WTC11 (cell line): ENCODE measurements around the gene SDS. TPM values are rescaled to one million over a fixed set of nuclear protein-coding genes. Genes with fewer than 3 reads are reported as not detected.

Experiments
- ATAC-seq: fragments of 200-7000 bp; cut with Tn5 transposase; 2 replicates; pipeline ENCODE4 v1.10.0; 2021; ENCODE audit warnings: mild to moderate bottlenecking, moderate library complexity
- CTCF ChIA-PET: fragments of 300-600 bp; sonication (Branson Sonifier 250); formaldehyde crosslinking; loops from one replicate; lab custom pipeline; 2021; ENCODE audit warnings: antibody characterized with exemption; lab: Charles Lee
- POLR2A ChIA-PET: fragments of 350-600 bp; sonication (Branson Sonifier 250); formaldehyde crosslinking; loops from one replicate; lab custom pipeline; 2021; ENCODE audit warnings: antibody characterized with exemption; lab: Charles Lee
- DNase-seq: peaks from one replicate; pipeline ENCODE4 v3.0.0; 2021; ENCODE audit warnings: low spot score
- H3K27ac Mint-ChIP-seq: 2 replicates; pipeline ENCODE4 v1.8.0; 2021; ENCODE audit warnings: mixed read lengths
- H3K27me3 Mint-ChIP-seq: 2 replicates; pipeline ENCODE4 v1.8.0; 2021; ENCODE audit warnings: low read depth, mild to moderate bottlenecking, moderate library complexity, mixed read lengths
- H3K36me3 Mint-ChIP-seq: 2 replicates; pipeline ENCODE4 v1.8.0; 2021; ENCODE audit warnings: mixed read lengths
- H3K4me1 Mint-ChIP-seq: 2 replicates; pipeline ENCODE4 v1.8.0; 2022; ENCODE audit warnings: mixed read lengths
- H3K4me3 Mint-ChIP-seq: 2 replicates; pipeline ENCODE4 v1.8.0; 2021; ENCODE audit warnings: mild to moderate bottlenecking, moderate library complexity, mixed read lengths
- H3K9me3 Mint-ChIP-seq: 2 replicates; pipeline ENCODE4 v1.8.0; 2021; ENCODE audit warnings: mixed read lengths
- AFF4 ChIP-seq: sonication (generic); formaldehyde crosslinking; IDR thresholded peaks from 2 replicates; pipeline ENCODE4 v1.8.1; 2023; ENCODE audit warnings: mild to moderate bottlenecking, missing genetic modification reagents, borderline replicate concordance
- CBFB ChIP-seq: sonication (generic); formaldehyde crosslinking; IDR thresholded peaks from 2 replicates; pipeline ENCODE4 v1.8.1; 2022; ENCODE audit warnings: mild to moderate bottlenecking, low read depth, missing genetic modification reagents
- CREB1 ChIP-seq: sonication (generic); formaldehyde crosslinking; IDR thresholded peaks from 2 replicates; pipeline ENCODE4 v1.8.0; 2023; ENCODE audit warnings: mild to moderate bottlenecking, missing genetic modification reagents
- E2F1 ChIP-seq: sonication (generic); formaldehyde crosslinking; IDR thresholded peaks from 2 replicates; pipeline ENCODE4 v1.8.0; 2022; ENCODE audit warnings: mild to moderate bottlenecking, missing genetic modification reagents
- ESRRA ChIP-seq: sonication (generic); formaldehyde crosslinking; IDR thresholded peaks from 2 replicates; pipeline ENCODE4 v1.8.1; 2022; ENCODE audit warnings: mild to moderate bottlenecking, missing genetic modification reagents, borderline replicate concordance
- FOXK1 ChIP-seq: sonication (generic); formaldehyde crosslinking; IDR thresholded peaks from 2 replicates; pipeline ENCODE4 v1.8.0; 2022; ENCODE audit warnings: mild to moderate bottlenecking, moderate library complexity, missing genetic modification reagents
- FOXP1 ChIP-seq: sonication (generic); formaldehyde crosslinking; IDR thresholded peaks from 2 replicates; pipeline ENCODE4 v1.8.0; 2022; ENCODE audit warnings: missing genetic modification reagents, mild to moderate bottlenecking, moderate library complexity, borderline replicate concordance
- FOXP4 ChIP-seq: sonication (generic); formaldehyde crosslinking; IDR thresholded peaks from 2 replicates; pipeline ENCODE4 v1.8.0; 2022; ENCODE audit warnings: mild to moderate bottlenecking, missing genetic modification reagents
- GABPB1 ChIP-seq: sonication (generic); formaldehyde crosslinking; IDR thresholded peaks from 2 replicates; pipeline ENCODE4 v1.8.1; 2023; ENCODE audit warnings: mild to moderate bottlenecking, missing genetic modification reagents
- HMGXB4 ChIP-seq: sonication (generic); formaldehyde crosslinking; IDR thresholded peaks from 2 replicates; pipeline ENCODE4 v1.8.1; 2023; ENCODE audit warnings: mild to moderate bottlenecking, moderate library complexity, missing genetic modification reagents
- IRF1 ChIP-seq: sonication (generic); formaldehyde crosslinking; IDR thresholded peaks from 2 replicates; pipeline ENCODE4 v1.8.0; 2023; ENCODE audit warnings: missing genetic modification reagents
- JAZF1 ChIP-seq: fragments of 250-450 bp; sonication (Bioruptor Pico); IDR thresholded peaks from 2 replicates; pipeline ENCODE4 v1.9.0; 2021; ENCODE audit warnings: moderate library complexity, mild to moderate bottlenecking, inconsistent platforms
- NR2C2 ChIP-seq: sonication (generic); formaldehyde crosslinking; IDR thresholded peaks from 2 replicates; pipeline ENCODE4 v1.8.0; 2022; ENCODE audit warnings: mild to moderate bottlenecking, missing genetic modification reagents
- PRDM15 ChIP-seq: sonication (generic); formaldehyde crosslinking; IDR thresholded peaks from 2 replicates; pipeline ENCODE4 v1.8.0; 2022; ENCODE audit warnings: missing genetic modification reagents
- ZBTB21 ChIP-seq: sonication (generic); formaldehyde crosslinking; IDR thresholded peaks from 2 replicates; pipeline ENCODE4 v1.8.1; 2023; ENCODE audit warnings: mild to moderate bottlenecking, missing genetic modification reagents, borderline replicate concordance
- ZNF263 ChIP-seq: sonication (generic); formaldehyde crosslinking; IDR thresholded peaks from 2 replicates; pipeline ENCODE4 v1.8.1; 2022; ENCODE audit warnings: low read depth, mild to moderate bottlenecking, moderate library complexity, missing genetic modification reagents
- ZNF281 ChIP-seq: sonication (generic); formaldehyde crosslinking; IDR thresholded peaks from 2 replicates; pipeline ENCODE4 v1.8.0; 2023; ENCODE audit warnings: mild to moderate bottlenecking, missing genetic modification reagents
- ZNF423 ChIP-seq: fragments of 250-450 bp; sonication (Bioruptor Pico); IDR thresholded peaks from 2 replicates; pipeline ENCODE4 v2.1.2; 2022; ENCODE audit warnings: mild to moderate bottlenecking, moderate library complexity
- total RNA-seq: library from RNA; stranded (reverse); gene quantifications from 3 replicates; pipeline ENCODE4 v1.2.3, GENCODE V29; 2021

Gene SDS
- total RNA-seq, 1 experiment from 2014 or later: 0.31 TPM

- Mint-ChIP-seq H3K9me3 (no peaks in the 10 kb centered on the region), H3K4me1 (no peaks in the 10 kb centered on the region; the same call in 1 of the 2 replicates), H3K36me3 (peaks cover 16% of the 10 kb centered on the region), H3K4me3 (no peak overlapping the region)
- no peak for DNase-seq
- no peak for TF ChIP-seq ZBTB21 (CRISPR knock-in tag)
- no peak for TF ChIP-seq FOXP1 (CRISPR knock-in tag)
- no peak for TF ChIP-seq E2F1 (CRISPR knock-in tag)
- no peak for TF ChIP-seq NR2C2
- no peak for TF ChIP-seq ZNF423 (CRISPR knock-in tag)
- no peak for TF ChIP-seq FOXP4
- TF ChIP-seq IRF1 (CRISPR knock-in tag): no peak
- TF ChIP-seq, all 79 proteins: peak for 0
- ChIA-PET CTCF (interaction anchor here (1.2 kb wide), 1 partner anchor 40 kb away, joined by 5 read pairs; no protein-coding TSS in a partner anchor), POLR2A (no interaction called here)
- ATAC-seq: no peak
- no peak overlapping the region for H3K27ac Mint-ChIP-seq
- H3K27me3 Mint-ChIP-seq: no peaks in the 10 kb centered on the region
Measured at GRCh38 chr12:113385282-113385882, 18.3 kb downstream of the SDS start.

- Mint-ChIP-seq H3K9me3 (no peaks in the 10 kb centered on the region), H3K27me3 (no peaks in the 10 kb centered on the region), H3K36me3 (peaks cover 16% of the 10 kb centered on the region), H3K4me3 (no peak overlapping the region), H3K4me1 (no peaks in the 10 kb centered on the region; the same call in 1 of the 2 replicates), H3K27ac (no peak overlapping the region)
- CTCF ChIA-PET: interaction anchor here (1.2 kb wide), 1 partner anchor 41 kb away, joined by 5 read pairs; no protein-coding TSS in a partner anchor
- no peak for ATAC-seq
- no peak for DNase-seq
- POLR2A ChIA-PET: no interaction called here
- TF ChIP-seq ZNF423 (CRISPR knock-in tag) (no peak), CREB1 (CRISPR knock-in tag) (no peak), AFF4 (CRISPR knock-in tag) (no peak), GABPB1 (CRISPR knock-in tag) (no peak), HMGXB4 (no peak), JAZF1 (CRISPR knock-in tag) (no peak), PRDM15 (CRISPR knock-in tag) (no peak), ESRRA (CRISPR knock-in tag) (no peak), CBFB (CRISPR knock-in tag) (no peak), ZNF281 (no peak), ZNF263 (CRISPR knock-in tag) (no peak), FOXK1 (CRISPR knock-in tag) (no peak)
Measured at GRCh38 chr12:113384778-113385177, 18.9 kb downstream of the SDS start.
